EH (cell line): ENCODE results near the gene CCNDBP1.
A peak's percentile ranks its signal among the peaks of the same experiment; 100 is the strongest.
"Not testable (repeated sequence)": the region's sequence is repeated elsewhere in the genome, so short reads cannot be mapped to it uniquely, and the experiment has no call there.

Experiments
- DNase-seq: peaks from one replicate; pipeline ENCODE4 v3.0.0-alpha.2; 2015; ENCODE audit warnings: low read depth

The CCNDBP1 gene

GRCh38 chr15:43215961-43216360 is 30.8 kb downstream of the CCNDBP1 start:
- DNase-seq: no peak

- peak; percentile 74 for DNase-seq
Observed at GRCh38 chr15:43218908-43219706, 33.9 kb downstream of the CCNDBP1 start.

GRCh38 chr15:43219929-43220928 is 35.0 kb downstream of the CCNDBP1 start:
- DNase-seq: no peak

- DNase-seq: no peak
Observed at GRCh38 chr15:43220991-43221403, 35.8 kb downstream of the CCNDBP1 start, which contains the start of gene EPB42. Gene EPB42 (minus strand): TSS chr15:43221018. CDS start chr15:43220825, 193 bp downstream.

GRCh38 chr15:43221422-43221821 is 36.2 kb downstream of the CCNDBP1 start:
- DNase-seq: no peak

GRCh38 chr15:43225201-43225949 is 40.2 kb downstream of the CCNDBP1 start:
- peak; percentile 69 for DNase-seq

- not testable (repeated sequence) for DNase-seq
Observed at GRCh38 chr15:43225950-43226255, 40.7 kb downstream of the CCNDBP1 start.

GRCh38 chr15:43226436-43227305 is 41.5 kb downstream of the CCNDBP1 start:
- DNase-seq: no peak

- DNase-seq: no peak
Observed at GRCh38 chr15:43229977-43230376, 44.8 kb downstream of the CCNDBP1 start.

- peak; percentile 58 for DNase-seq
Observed at GRCh38 chr15:43230640-43231115, 45.5 kb downstream of the CCNDBP1 start.

GRCh38 chr15:43232289-43232874 is 47.2 kb downstream of the CCNDBP1 start:
- DNase-seq: no peak

- no peak for DNase-seq
Observed at GRCh38 chr15:43235536-43235935, 50.3 kb downstream of the CCNDBP1 start.

- no peak for DNase-seq
Observed at GRCh38 chr15:43237842-43238470, 52.8 kb downstream of the CCNDBP1 start.

- no peak for DNase-seq
Observed at GRCh38 chr15:43238671-43239131, 53.5 kb downstream of the CCNDBP1 start.

- no peak for DNase-seq
Observed at GRCh38 chr15:43239732-43240491, 54.7 kb downstream of the CCNDBP1 start.

GRCh38 chr15:43241100-43241499 is 55.9 kb downstream of the CCNDBP1 start:
- DNase-seq: peak; percentile 41

GRCh38 chr15:43242616-43243015 is 57.4 kb downstream of the CCNDBP1 start:
- DNase-seq: no peak

GRCh38 chr15:43243020-43243645 is 57.9 kb downstream of the CCNDBP1 start:
- no peak for DNase-seq

- no peak for DNase-seq
Observed at GRCh38 chr15:43244092-43244491, 58.9 kb downstream of the CCNDBP1 start.
